GM21367 (cell line): ENCODE data around the gene RECK.
"Not testable (repeated sequence)": the region's sequence is repeated elsewhere in the genome, so short reads cannot be mapped to it uniquely, and the experiment has no call there.

Experiments used
- ATAC-seq: cut with Tn5 transposase; IDR thresholded peaks from one replicate; pipeline ENCODE4 v1.9.1; 2021; ENCODE audit not compliant: unreplicated experiment

RECK gene

DNA sequence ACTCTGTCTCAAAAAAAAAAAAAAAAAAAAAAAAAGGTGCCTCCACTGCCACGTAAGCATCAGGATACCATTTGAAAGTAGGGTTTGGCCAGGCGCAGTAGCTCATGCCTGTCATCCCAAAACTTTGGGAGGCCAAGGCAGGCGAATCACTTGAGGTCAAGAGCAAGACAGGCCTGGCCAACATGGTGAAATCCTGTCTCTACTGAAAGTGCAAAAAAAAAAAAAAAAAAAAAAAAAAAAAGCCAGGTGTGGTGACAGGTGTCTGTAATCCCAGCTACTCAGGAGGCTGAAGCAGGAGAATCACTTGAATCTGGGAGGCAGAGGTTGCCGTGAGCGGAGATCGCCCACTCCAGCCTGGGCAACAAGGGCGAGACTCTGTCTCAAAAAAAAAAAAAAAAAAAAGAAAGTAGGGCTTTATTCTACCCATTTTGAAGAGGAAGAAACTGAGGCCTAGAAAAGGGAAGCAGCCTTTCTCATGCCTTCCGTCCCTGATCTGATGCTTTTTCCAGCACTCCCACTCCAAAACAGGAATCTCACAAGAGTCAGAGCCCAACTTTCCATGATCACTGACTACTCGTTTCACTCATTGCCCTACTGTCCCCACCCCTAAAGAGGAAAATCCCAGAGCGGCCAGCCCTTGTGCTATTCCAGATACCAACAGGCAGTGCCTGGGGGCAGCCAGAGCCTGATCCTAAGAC is 116.2 kb downstream of the RECK start:
- ATAC-seq = no peak

DNA sequence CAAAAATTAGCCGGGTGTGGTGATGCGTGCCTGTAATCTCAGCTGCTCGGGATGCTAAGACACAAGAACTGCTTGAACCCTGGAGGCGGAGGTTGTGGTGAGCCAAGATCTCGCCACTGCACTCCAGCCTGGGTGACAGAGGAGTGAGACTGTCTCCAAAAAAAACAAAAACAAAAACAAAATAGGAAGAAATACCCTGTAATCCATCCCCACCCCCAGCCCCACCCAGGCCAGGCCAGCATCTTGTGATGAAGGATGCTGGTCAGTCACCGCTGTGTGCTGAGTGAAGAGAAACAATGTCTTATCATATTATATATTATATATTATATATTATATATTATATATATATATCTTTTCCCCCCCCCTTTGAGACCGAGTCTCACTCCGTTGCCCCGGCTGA is 117.0 kb downstream of the RECK start:
- no peak for ATAC-seq

DNA sequence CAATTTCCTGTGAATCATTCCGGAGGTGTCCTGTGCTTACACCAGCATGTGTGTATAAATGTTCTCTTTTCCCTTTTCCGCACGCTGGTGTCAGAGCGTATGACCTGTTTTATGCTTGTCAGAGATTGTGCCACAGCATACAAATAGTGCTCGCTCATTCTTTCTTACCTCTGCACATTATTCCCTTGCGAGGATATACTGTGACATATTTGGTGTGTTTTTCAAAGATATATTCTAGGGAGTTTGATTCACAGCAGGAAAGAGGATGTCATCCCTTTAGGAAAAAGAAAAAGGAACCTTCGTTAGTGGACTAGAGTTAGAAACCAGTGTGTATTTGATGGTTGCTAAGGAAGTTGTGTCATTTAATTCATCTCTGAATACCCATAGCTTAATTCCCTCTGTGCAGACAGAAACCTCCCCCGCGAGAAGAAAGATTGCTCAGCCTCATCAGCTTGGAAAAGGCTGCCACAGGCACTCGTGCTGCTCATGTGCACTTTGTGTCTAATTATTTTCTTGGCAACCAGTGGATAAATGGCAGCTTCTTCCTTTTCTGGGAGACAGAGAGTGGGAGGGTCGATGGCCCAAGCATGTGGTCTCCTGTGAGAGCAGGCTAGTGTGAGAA is 117.7 kb downstream of the RECK start:
- ATAC-seq = no peak

DNA sequence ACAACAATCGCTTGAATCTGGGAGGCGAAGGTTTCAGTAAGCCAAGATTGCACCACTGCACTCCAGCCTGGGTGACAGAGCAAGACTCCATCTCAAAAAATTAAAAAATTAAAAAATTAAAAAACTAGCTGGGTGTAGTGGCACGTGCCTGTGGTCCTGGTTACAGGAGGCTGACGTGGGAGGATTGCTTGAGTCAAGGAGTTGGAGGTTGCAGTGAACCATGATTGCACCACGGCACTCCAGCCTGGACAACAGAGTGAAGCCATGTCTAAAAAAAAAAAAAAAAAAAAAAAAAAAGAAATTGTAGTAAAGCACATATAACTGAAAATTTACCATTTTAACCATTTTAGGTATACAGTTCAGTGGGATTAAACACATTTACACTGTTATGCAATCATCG is 119.4 kb downstream of the RECK start:
- no peak for ATAC-seq

DNA sequence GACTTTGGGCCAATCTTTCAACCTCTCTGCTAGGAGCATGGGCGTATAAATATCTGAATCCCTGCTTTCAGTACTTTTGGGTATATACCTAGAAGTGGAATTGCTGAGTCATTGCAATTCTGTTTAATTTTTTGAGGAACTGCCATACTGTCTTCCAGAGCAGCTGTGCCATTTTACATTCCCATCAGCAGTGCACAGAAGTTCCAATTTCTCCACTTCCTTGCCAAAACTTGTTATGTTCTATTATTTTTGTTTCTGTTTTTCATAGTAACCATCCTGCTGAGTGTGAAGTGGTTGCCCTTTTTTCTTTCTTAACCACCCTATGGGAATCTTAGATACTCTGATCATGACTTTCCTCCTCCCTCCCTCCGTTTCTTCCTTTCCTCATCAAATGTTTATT is 121.4 kb downstream of the RECK start:
- ATAC-seq = no peak

DNA sequence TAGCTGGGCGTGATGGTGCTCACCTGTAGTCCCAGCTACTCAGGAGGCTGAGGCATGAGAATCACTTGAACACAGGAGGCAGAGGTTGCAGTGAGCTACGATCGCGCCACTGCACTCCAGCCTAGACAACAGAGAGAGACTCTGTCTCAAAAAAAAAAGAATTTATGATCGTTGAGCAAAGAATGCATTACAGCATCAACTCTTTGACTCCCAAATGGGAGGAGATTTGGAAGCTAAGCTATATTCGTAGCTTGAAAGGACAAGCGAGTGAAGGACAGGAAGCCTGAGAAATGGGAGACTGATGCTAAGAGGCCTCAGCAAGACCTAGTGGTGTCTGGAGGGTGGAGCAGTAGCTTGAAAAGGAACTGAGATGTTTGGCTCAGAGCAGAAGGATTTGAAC is 122.2 kb downstream of the RECK start:
- ATAC-seq = no peak

DNA sequence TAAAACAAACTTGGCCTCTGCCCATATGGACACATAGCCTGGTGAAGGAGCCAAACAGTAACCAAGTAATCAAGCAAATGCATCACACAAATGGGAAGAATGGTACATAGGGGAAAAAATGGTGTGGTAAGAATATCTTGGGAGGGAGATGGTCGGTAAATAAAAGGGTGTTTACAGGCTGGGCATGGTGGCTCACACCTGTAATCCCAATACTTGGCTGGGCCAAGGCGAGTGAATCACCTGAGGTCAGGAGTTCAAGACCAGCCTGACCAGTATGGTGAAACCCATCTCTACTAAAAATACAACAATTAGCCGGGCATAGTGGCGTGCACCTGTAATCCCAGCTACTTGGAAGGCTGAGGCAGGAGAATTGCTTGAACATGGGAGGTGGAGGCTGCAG is 122.8 kb downstream of the RECK start:
- ATAC-seq = not testable (repeated sequence)

DNA sequence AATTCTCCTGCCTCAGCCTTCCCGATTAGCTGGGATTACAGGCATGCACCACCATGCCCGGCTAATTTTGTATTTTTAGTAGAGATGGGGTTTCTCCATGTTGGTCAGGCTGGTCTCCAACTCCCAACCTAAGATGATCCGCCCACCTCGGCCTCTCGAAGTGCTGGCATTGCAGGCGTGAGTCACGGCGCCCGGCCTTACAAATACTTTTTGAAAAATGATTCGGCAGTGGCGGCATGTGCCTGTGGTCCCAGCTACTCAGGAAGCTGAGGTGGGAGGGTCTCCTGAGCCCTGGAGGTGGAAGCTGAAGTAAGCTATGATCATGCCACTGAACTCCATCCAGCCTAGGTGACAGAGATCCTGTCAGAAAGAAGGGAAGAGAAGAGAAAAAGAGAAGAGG is 123.4 kb downstream of the RECK start:
- not testable (repeated sequence) for ATAC-seq

DNA sequence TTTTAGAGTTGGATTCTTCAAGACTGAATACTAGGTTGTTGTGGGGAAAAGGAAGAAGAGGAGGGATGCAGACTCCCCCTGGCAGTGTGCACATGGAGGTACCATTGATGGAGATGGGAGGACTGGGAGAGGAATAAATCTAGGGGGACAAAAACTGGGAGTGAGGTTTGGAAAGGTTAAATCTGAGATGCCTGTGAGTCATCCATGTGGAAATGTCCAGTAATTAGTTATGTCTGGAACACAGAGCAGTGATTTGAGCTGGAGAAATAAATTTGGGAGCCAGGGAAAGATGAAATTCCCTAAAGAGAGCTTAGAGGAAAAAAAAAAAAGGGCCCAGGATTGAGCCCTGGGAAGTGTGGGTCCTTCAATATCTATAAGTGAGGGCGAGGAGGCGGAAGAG is 124.5 kb downstream of the RECK start:
- no peak for ATAC-seq

DNA sequence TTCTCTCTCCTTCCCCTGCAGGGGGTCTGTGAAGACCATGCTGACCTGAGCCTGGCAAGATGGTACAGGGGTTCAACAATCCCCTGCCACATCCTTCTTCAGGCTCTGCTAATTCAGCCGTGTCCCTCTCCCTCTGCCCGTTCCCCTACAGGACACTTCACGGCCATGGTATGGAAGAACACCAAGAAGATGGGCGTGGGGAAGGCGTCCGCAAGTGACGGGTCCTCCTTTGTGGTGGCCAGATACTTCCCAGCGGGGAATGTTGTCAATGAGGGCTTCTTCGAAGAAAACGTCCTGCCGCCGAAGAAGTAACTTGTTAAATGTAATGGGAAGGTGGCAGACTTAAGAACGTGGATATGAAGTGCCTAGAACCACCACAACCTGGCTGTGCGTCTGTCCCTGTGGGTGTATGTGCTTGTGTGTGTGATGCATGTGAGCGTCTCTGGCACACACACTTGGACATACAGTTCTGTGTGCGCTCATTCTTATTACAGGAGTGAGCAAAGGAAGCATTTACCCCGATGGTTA is 125.6 kb downstream of the RECK start:
- ATAC-seq = no peak

DNA sequence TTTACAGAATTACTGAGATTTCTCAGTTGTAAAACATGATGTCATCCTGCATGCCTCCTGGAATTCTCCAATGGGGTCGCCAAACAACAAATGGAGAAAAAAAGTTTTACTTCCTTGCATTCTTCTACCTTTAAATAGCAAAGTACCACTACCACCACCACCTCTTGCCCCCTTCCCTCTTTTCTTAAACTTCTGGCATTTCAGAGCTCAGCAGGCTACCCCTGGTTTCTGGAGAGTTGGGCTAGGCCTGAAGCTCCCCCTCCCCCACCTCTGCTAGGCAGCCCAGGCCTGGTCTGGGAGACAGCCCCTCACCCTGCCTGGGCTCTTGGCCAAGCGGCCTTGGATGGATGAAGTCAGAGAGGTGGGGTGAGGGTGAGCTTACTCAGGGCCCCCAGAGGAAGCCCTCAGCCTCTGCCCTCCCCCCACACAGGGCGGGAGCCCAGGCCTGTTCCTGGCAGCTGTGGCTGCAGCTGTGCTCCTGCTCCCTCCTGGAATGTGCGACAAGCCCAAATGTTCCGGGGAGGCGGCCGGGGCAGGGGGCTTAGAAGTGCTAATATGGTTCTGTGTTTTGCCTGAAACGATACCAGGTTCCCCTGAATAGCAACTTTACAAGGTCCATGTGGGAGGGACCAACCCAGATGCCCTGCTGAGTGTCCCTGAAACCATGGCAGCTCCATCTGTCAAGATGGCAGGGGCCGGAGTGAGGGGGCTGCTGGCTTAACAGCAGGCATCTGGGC is 126.5 kb downstream of the RECK start:
- no peak for ATAC-seq

DNA sequence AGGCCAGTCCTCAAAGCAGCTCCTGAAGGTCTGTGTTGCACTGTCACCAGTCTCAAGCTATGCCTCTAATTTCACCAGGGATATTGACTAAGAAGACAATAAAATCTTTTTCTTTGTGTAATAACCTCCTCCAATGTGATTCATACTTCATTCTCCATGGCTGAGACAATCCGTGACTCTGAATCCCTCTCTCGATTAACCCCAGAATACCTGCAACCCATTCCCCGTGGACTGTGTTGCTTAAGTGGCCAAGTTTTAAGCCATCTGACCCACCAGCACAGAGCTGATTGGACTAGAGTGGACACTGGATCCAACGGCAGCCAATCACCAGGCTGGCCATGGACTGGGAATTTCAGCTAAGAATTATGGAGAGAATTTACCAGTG is 127.1 kb downstream of the RECK start:
- ATAC-seq = no peak

DNA sequence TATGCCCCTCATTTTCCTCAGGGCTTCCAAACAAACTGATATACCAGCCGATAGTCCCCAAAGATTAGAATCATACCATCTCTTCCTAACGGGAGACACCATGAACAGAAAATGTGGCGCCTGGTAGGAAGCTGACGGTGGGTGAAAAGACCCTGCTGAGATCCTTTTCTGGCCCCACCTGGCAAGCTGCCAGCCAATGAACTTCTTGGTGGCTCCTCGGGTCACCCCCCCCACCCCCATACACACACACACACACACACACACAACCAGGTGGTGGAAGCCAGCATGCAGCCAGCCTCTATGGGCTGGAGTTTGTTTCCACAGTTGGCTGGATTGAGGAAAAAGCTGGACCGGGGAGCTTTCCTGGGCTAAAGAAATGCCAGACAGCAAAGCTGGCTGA is 127.7 kb downstream of the RECK start:
- no peak for ATAC-seq

DNA sequence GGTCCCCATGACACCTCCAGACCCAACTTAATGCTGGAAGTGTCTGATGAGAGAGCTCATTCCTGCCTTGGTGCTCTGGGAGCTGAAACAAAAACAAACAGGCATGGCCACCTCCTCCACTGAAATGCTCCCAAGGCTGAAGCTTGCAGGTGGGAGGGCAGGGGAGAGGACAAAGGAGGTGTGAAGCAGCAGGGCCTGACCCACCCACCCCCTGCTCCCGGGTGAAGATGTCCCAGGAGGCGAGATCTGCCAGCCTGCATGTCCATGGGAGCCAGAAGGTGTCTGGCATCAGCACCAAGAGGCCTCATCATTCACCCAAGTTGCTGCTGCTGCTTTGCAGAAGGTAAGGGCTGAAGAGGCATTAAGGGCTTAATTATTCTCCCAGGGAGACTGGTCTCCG is 128.3 kb downstream of the RECK start:
- no peak for ATAC-seq

DNA sequence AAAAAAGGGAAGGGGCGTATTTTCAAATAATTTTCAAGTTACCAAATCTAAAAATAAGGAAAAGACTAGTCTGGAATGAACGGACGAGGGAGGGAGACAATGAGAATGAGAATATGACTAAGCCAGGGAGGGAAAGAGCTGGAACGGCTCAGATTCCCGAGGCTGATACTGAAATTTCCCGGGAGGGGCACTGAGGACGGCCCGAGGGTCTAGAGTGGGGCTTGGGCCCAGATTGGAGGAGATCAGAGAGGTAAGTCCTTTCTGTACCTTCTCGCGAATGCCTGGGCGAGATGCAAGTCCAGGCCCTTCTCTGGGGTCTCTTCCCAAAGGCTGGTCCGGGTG is 129.1 kb downstream of the RECK start:
- ATAC-seq = no peak

DNA sequence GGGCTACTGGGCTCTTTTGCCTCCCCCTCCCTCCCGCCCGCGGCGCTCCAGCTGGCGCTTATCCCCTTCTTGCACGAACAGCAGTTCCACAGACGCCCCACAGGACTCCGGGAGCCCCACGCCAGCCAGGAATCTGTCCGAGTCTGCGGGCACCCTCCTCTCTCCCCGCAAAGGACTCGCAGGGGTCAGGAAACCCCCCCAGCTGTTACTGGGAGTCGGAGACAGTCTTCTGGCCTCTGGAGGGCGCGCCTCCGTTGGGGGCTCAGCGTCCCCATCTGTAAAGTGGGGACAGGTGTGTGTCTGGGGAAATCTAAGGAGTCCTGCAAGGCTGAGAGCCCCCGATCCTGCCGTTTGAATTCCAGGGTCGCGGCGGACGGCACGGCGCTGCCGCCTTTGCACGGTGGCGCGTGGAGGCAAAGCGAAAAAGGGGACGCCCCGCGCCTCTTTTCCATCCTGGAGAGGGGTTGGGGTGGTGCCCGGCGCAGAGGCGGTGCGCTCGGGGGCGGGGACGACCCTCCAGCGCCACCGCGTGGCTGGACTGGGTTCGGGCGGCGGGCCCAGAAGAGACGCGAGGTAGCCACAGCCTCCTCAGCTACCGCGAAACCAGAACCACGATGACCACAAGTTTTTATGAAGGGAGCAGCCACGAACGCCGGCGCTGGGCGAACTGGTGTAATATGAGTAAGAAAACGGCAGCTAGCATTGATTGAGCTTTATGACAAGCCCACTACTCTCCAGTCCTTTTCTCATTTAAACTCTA is 129.6 kb downstream of the RECK start:
- no peak for ATAC-seq

DNA sequence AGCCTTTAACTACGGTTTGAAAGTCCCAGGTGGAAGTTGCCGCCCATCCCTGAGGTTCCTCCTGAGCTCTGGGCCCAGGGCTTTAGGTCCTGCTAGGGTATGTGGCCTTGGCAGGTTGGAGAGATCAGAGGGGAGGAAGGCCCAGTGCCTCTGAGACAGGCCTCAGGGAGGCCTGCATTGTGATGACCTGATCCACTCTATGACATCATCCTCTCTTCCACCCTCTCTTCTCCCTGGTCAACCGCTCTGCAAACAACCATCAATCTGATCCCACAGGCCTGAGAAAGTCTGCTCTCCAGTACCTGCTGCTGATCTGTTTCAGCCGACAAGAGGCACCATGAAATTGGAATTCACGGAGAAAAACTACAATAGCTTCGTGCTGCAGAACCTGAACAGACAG is 132.5 kb downstream of the RECK start, which contains the start of gene CCIN:
Gene CCIN, plus strand, starts transcription at position 223 of the 400 bp plus-strand sequence. Its CDS starts 115 bp downstream, at position 338.
- ATAC-seq = no peak

DNA sequence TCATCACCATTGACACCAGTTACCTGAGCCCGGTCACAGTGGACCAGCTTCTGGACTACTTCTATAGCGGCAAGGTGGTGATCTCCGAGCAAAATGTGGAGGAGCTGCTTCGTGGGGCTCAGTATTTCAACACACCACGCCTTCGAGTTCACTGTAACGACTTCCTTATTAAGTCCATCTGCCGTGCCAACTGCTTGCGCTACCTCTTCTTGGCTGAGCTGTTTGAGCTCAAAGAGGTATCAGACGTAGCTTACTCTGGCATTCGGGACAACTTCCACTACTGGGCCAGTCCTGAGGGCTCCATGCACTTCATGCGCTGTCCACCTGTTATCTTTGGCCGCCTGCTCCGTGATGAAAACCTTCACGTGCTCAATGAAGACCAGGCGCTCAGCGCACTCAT is 133.0 kb downstream of the RECK start:
- no peak for ATAC-seq

DNA sequence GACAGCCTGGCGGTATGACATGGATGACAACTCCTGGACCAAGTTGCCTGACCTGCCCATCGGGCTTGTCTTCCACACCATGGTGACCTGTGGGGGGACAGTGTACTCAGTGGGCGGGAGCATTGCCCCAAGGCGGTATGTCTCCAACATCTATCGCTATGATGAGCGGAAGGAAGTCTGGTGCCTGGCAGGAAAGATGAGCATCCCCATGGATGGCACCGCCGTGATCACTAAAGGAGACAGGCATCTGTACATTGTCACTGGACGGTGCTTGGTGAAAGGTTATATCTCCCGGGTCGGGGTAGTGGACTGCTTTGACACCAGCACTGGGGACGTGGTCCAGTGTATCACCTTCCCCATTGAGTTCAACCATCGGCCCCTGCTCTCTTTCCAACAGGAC is 133.8 kb downstream of the RECK start:
- ATAC-seq = no peak

DNA sequence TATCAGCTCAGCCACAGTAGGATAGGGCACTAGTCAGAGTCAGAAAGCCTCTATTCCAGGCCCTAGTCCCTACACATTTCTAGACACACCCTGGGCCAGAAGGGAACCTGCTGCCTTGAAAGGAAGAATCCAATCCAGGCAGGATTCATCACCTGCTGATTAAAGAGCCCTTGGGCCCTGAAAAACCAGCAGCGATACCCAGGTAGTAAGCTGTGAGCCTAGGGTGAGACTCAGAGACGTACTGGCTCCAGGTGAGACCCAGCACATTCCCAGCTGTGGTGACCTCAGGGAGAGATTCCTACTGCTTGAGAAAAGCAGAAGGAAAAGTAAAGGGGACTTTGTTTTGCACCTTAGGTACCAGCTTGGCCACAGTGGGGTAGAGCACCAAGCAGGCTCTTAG is 137.1 kb downstream of the RECK start:
- ATAC-seq = no peak
